Osteocyte (in vitro differentiated cells): Measurements from ENCODE around the gene CTDSP1. TPM values are rescaled to one million over a fixed set of nuclear protein-coding genes. Genes with fewer than 3 reads are reported as not detected.

Experiments used
- DNase-seq: peaks from one replicate; pipeline ENCODE4 v3.0.0; 2021; ENCODE audit warnings: mixed read lengths; ENCODE audit not compliant: unreplicated experiment; ENCODE audit errors: extremely low spot score
- H3K27ac Mint-ChIP-seq: one replicate; pipeline ENCODE4 v1.8.0; 2021; ENCODE audit warnings: mild to moderate bottlenecking, mixed read lengths; ENCODE audit not compliant: unreplicated experiment
- H3K27me3 Mint-ChIP-seq: one replicate; pipeline ENCODE4 v1.8.0; 2021; ENCODE audit warnings: mixed read lengths; ENCODE audit not compliant: unreplicated experiment
- H3K36me3 Mint-ChIP-seq: one replicate; pipeline ENCODE4 v1.8.0; 2021; ENCODE audit warnings: mixed read lengths; ENCODE audit not compliant: unreplicated experiment
- H3K4me1 Mint-ChIP-seq: one replicate; pipeline ENCODE4 v1.8.0; 2021; ENCODE audit warnings: mixed read lengths; ENCODE audit not compliant: unreplicated experiment
- H3K4me3 Mint-ChIP-seq: one replicate; pipeline ENCODE4 v1.8.0; 2021; ENCODE audit warnings: mild to moderate bottlenecking, moderate library complexity, mixed read lengths; ENCODE audit not compliant: unreplicated experiment
- H3K9me3 Mint-ChIP-seq: one replicate; pipeline ENCODE4 v1.8.0; 2021; ENCODE audit warnings: mixed read lengths; ENCODE audit not compliant: unreplicated experiment
- total RNA-seq: library from RNA; stranded (reverse); gene quantifications from 2 replicates; pipeline ENCODE4 v1.2.1, GENCODE V29; 2021
- TF ChIP-seq, protein P1 (sequence below): fragments of 200-600 bp; sonication (generic); IDR thresholded peaks from 2 replicates; pipeline ENCODE4 v1.5.0; 2021; ENCODE audit warnings: antibody characterized with exemption, mild to moderate bottlenecking, moderate library complexity

The CTDSP1 gene
- total RNA-seq, 1 donor from 2014 or later = 131 TPM

DNA sequence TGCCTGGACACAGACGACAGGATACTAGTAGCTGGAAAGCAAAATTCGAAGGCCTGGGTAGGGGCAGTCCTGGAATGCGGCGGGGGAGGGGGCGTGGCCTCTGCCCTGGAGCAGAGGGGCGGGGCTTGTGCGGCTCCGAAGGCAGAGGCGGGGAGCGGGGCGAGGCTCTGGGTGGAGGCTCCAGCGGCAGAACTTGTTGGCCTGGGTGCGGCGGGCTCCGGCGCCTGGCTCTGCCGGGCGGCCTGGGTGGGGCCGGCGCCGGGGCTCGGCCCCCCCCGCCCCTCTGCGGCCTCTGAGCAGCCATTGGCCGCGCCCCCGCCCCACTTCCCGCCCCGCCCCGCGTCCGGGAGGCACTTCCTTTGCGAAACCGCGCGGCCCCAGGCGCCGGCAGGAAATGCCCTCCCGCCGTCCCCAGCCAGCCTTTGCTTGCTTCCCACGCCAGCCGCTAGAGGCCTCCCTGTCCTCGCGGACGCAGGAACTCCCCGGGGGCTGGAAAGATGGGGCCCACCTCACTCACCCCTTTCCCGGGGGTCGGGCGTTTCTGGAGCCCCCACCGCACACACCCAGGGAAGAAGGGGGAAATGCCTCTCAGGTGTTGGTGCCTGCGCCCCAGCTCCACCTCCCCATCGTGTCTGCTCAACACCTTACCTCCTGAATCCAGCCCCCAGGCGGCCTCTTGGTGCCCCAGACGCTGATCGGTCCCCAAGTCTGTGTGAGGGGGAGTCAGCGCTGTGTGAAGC, 6.7 kb downstream of the CTDSP1 start:
- peaks cover 36% of the 10 kb centered on the region for H3K4me1 Mint-ChIP-seq
- peaks cover 14% of the 10 kb centered on the region for H3K36me3 Mint-ChIP-seq
- peak overlapping the region; percentile 87 for H3K27ac Mint-ChIP-seq
- no peaks in the 10 kb centered on the region for H3K27me3 Mint-ChIP-seq
- TF ChIP-seq, protein P1, sequence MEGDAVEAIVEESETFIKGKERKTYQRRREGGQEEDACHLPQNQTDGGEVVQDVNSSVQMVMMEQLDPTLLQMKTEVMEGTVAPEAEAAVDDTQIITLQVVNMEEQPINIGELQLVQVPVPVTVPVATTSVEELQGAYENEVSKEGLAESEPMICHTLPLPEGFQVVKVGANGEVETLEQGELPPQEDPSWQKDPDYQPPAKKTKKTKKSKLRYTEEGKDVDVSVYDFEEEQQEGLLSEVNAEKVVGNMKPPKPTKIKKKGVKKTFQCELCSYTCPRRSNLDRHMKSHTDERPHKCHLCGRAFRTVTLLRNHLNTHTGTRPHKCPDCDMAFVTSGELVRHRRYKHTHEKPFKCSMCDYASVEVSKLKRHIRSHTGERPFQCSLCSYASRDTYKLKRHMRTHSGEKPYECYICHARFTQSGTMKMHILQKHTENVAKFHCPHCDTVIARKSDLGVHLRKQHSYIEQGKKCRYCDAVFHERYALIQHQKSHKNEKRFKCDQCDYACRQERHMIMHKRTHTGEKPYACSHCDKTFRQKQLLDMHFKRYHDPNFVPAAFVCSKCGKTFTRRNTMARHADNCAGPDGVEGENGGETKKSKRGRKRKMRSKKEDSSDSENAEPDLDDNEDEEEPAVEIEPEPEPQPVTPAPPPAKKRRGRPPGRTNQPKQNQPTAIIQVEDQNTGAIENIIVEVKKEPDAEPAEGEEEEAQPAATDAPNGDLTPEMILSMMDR = peak; percentile 80
- peak; percentile 98 for DNase-seq
- peak overlapping the region; percentile 73 for H3K4me3 Mint-ChIP-seq
- no peaks in the 10 kb centered on the region for H3K9me3 Mint-ChIP-seq

DNA sequence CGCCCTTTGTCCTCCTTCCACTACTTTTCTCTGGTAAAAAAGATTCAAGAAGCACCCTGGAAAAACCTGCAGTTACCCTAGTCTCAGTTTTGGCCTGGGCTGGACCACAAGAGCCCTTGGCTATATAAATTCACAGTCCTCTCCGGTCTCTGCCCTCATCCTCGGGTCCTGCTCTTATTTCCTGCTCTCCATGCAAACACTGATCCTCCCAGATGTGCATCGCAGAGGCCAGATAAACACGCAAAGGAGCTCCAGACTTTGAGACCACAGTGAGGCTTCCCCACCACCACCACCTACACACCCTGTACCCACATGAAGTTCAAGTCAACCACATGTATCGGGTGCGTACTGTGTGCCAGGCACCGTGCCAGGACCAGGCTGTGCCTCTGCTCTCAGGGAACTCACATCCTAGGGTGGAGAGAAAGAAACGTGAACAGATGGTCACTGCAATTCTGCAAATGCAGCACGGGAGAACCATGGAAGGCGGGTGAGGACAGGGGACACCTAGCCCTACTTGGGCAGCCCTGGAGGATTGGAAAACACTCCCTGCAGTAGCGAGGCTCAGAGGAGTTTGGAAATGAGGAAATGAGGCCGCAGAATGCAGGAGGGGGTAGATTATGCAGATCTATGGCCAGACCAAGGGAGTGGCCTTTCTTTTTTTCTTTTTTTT, 7.4 kb downstream of the CTDSP1 start:
- no peaks in the 10 kb centered on the region for H3K9me3 Mint-ChIP-seq
- H3K4me1 Mint-ChIP-seq = peaks cover 31% of the 10 kb centered on the region
- peak overlapping the region; percentile 73 for H3K4me3 Mint-ChIP-seq
- TF ChIP-seq, protein P1 = no peak
- no peak for DNase-seq
- peak overlapping the region; percentile 87 for H3K27ac Mint-ChIP-seq
- H3K36me3 Mint-ChIP-seq = peaks cover 12% of the 10 kb centered on the region
- no peaks in the 10 kb centered on the region for H3K27me3 Mint-ChIP-seq

DNA sequence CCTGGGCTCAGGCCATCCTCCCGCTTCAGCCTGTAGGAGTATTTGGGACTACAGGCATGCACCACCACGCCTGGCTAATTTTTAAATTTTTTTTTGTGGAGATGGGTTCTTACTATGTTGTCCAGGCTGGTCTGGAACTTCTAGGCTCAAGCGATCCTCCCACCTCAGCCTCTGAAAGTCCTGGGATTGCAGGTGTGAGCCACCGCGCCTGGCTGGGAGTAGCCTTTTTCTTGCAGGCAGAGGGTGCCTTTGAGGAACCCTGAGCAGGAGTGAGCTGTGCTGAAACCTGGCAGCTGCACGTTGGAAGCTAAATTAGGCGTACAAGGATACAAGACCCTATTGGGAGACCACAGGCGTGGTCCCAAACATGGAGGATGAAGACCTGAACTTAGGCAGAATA, 8.0 kb downstream of the CTDSP1 start:
- no peaks in the 10 kb centered on the region for H3K9me3 Mint-ChIP-seq
- no peak overlapping the region for H3K27ac Mint-ChIP-seq
- TF ChIP-seq, protein P1 = no peak
- DNase-seq = no peak
- H3K4me1 Mint-ChIP-seq = peaks cover 31% of the 10 kb centered on the region
- H3K36me3 Mint-ChIP-seq = peaks cover 12% of the 10 kb centered on the region
- H3K4me3 Mint-ChIP-seq = no peak overlapping the region
- H3K27me3 Mint-ChIP-seq = no peaks in the 10 kb centered on the region

DNA sequence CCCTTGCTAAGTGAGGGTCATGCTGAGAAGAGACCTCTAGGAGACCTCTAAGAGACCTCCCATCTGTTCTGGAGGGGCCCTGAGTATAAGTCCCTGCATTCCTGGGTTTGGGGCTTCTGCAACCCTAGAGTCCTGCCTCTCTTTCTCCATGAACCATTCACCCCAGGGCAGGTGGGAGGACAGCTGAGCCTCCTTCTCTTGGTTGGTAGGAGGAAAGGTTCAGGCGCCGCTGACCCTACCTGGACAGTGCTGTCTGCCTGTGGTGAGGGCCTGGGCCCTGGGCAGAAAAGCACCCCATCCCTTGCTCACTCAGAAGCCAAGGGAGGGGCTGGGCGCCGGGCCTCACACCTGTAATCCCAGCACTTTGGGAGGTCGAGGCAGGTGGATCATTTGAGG, 18.7 kb downstream of the CTDSP1 start:
- no peak for DNase-seq
- TF ChIP-seq, protein P1 = no peak
- Mint-ChIP-seq H3K36me3 (no peaks in the 10 kb centered on the region), H3K4me3 (no peak overlapping the region), H3K4me1 (no peaks in the 10 kb centered on the region), H3K9me3 (no peaks in the 10 kb centered on the region), H3K27ac (no peak overlapping the region), H3K27me3 (no peaks in the 10 kb centered on the region)

DNA sequence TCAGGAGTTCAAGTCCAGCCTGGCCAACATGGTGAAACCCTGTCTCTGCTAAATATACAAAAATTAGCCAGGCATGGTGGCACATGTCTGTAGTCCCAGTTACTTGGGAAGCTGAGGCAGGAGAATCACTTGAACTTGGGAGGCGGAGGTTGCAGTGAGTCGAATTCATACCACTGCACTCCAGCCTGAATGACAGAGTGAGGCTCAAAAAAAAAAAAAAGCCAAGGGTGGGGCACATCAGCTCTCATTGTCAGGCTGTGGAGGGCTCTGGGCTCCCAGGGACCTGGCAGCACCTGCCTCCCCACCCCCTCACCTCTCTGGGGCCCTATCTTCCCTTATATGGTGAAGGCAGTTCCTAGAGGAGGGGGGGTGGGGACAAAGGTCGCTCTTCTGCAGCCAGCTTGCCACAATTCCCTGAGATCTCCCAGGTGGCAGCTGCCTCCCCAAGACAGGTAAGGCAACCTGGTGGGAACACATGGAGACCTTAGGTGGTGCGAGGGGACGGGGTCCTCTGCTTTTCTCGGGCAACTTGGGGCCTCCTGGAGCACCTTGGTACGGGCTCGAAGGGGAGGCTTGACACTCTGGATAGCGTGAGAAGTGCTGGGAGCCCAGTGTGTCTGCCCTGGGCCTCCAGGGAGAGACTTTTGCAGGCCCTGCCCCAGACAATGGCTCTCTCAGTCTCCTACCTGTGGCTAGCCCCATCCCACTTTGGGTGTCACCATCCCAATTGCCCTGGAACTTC, 19.2 kb downstream of the CTDSP1 start, which contains the start of gene VIL1:
VIL1 (plus strand) TSS at position 407 of the 742 bp plus-strand sequence. CDS start 4,656 bp downstream, outside the sequence.
- Mint-ChIP-seq H3K36me3 (no peaks in the 10 kb centered on the region), H3K9me3 (no peaks in the 10 kb centered on the region), H3K27ac (no peak within 1 kb of the TSS), H3K4me1 (no peaks in the 10 kb centered on the region), H3K4me3 (no peak within 1 kb of the TSS), H3K27me3 (no peaks in the 10 kb centered on the region)
- TF ChIP-seq, protein P1 = no peak
- DNase-seq = no peak
